Esophagus muscularis mucosa (tissue), 4 donors: ENCODE results near the gene EEIG1.

Experiments used
- EP300 ChIP-seq: sonication (generic); formaldehyde crosslinking; IDR thresholded peaks from one replicate; pipeline ENCODE4 v1.6.1; 2017; ENCODE audit warnings: antibody characterized with exemption
- POLR2A ChIP-seq: fragments of 450-650 bp; IDR thresholded peaks from one replicate; pipeline ENCODE4 v1.6.1; 2017; ENCODE audit warnings: antibody characterized with exemption, moderate library complexity, mild to moderate bottlenecking, low read depth
- POLR2AphosphoS5 ChIP-seq, 2 donors: sonication (generic); formaldehyde crosslinking; IDR thresholded peaks; one replicate each; pipeline ENCODE4 v1.6.1; 2017; ENCODE audit warnings: antibody characterized with exemption in 2 of 2
- TF ChIP-seq, protein P1 (sequence below), 3 experiments: fragments of 200-600 bp in 2 of 3; fragments of 450-650 bp in 1 of 3; sonication (generic) in 2 of 3; IDR thresholded peaks; one replicate each; pipeline ENCODE4 v1.5.1; 2017 to 2019; ENCODE audit warnings: antibody characterized with exemption in 3 of 3, mild to moderate bottlenecking in 2 of 3, moderate library complexity in 1 of 3

GRCh38 chr9:127965953-127966352 is 14.8 kb downstream of the EEIG1 start:
- TF ChIP-seq, protein P1, sequence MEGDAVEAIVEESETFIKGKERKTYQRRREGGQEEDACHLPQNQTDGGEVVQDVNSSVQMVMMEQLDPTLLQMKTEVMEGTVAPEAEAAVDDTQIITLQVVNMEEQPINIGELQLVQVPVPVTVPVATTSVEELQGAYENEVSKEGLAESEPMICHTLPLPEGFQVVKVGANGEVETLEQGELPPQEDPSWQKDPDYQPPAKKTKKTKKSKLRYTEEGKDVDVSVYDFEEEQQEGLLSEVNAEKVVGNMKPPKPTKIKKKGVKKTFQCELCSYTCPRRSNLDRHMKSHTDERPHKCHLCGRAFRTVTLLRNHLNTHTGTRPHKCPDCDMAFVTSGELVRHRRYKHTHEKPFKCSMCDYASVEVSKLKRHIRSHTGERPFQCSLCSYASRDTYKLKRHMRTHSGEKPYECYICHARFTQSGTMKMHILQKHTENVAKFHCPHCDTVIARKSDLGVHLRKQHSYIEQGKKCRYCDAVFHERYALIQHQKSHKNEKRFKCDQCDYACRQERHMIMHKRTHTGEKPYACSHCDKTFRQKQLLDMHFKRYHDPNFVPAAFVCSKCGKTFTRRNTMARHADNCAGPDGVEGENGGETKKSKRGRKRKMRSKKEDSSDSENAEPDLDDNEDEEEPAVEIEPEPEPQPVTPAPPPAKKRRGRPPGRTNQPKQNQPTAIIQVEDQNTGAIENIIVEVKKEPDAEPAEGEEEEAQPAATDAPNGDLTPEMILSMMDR (IDR thresholded peaks at IDR 0.05): no peak
- TF ChIP-seq POLR2AphosphoS5 (IDR thresholded peaks at IDR 0.05) (no peak), EP300 (no peak), POLR2A (no peak)
